Duodenal mucosa (tissue), 2 donors: ENCODE measurements around the gene LRRC4C.

Experiments
- H3K27ac ChIP-seq: one replicate; pipeline ENCODE4 v1.7.0; 2013; ENCODE audit warnings: low read depth, low read length
- H3K27me3 ChIP-seq, 2 donors: one replicate each; pipeline ENCODE4 v1.7.0; 2013; ENCODE audit warnings: low read length in 2 of 2, control low read depth in 1 of 2; ENCODE audit not compliant: insufficient read depth in 2 of 2, control insufficient read depth in 1 of 2
- H3K36me3 ChIP-seq, 2 donors: one replicate each; pipeline ENCODE4 v1.7.0; 2013; ENCODE audit warnings: low read length in 2 of 2, control low read depth in 1 of 2; ENCODE audit not compliant: insufficient read depth in 2 of 2, control insufficient read depth in 1 of 2
- H3K4me1 ChIP-seq, 2 donors: one replicate each; pipeline ENCODE4 v1.7.0; 2013; ENCODE audit warnings: low read length in 2 of 2, control low read depth in 1 of 2; ENCODE audit not compliant: insufficient read depth in 2 of 2, control insufficient read depth in 1 of 2
- H3K4me3 ChIP-seq, 2 donors: one replicate each; pipeline ENCODE4 v1.7.0; 2013; ENCODE audit warnings: low read length in 2 of 2, low read depth in 1 of 2
- H3K9ac ChIP-seq, 2 donors: one replicate each; pipeline ENCODE4 v1.7.0; 2013; ENCODE audit warnings: low read length in 2 of 2, low read depth in 1 of 2
- H3K9me3 ChIP-seq, 2 donors: one replicate each; pipeline ENCODE4 v1.7.0; 2013; ENCODE audit warnings: low read length in 2 of 2, control low read depth in 1 of 2; ENCODE audit not compliant: control insufficient read depth in 1 of 2

Gene LRRC4C

DNA sequence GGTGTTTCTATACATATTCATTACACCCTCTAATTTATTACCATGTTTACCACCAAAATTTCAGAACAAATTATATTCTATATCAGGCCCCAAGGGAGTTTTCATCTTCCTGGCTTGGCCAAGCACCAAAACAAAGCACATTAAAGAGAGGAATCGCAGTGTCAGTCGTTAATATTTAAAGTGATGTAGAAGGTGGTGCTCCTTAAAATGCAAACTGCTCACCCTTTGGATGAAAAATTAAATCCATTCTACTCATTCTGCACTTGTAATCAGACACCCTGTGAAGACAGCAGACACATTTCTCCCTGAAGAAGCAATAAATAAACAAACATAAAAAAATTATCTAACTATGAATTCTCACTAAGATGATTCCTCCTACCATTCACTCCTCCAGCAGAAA, 113.4 kb downstream of the LRRC4C start:
- Histone ChIP-seq H3K27me3 (no peaks in the 10 kb centered on the region), H3K36me3 (no peaks in the 10 kb centered on the region), H3K27ac (no peak overlapping the region), H3K4me1 (no peaks in the 10 kb centered on the region), H3K9me3 (no peaks in the 10 kb centered on the region), H3K4me3 (no peak overlapping the region), H3K9ac (no peak overlapping the region)

DNA sequence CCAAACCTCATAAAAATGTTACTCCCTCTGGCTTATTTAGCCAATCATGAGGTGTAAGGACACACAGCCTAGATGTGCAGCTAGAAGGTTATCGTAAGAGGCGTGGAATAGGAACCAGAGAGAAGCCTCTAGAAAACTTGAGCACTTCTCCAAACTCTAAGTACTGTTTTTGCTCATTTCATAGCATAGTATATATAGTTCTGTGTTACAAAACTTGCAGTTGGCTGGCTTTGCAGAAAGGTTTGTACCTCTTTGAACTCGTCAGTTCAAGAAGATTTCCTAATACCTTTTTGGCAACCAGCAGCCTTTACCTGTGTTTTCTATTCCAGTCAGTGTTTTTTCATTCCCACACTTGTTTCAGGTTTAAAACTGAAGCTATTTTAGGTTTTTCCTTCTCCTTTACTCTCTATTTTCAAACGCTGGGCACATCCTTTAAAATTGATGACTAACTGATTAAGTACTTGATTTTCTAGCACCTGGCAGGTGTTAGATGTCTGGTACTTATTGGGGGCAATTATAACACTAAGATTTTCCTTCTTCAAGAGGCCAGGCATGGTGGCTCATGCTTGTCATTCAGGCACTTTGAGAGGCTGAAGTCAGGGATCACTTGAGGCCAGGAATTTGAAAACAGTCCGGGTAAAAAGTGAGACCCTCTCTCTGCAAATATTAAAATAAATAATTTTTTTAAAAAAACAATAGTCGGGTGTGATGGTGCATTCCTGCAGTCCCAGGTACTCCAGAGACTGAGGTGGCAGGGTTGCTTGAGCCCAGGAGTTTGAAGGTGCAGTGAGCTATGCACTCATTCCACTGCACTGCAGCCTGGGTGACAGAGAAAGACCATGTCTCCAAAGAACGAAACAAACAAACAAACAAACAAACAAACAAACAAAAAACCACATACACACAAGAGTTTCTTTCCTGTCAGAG, 125.2 kb downstream of the LRRC4C start:
- Histone ChIP-seq H3K36me3 (no peaks in the 10 kb centered on the region), H3K4me3 (no peak overlapping the region), H3K9ac (no peak overlapping the region), H3K9me3 (no peaks in the 10 kb centered on the region), H3K4me1 (no peaks in the 10 kb centered on the region), H3K27me3 (no peaks in the 10 kb centered on the region), H3K27ac (no peak overlapping the region)

DNA sequence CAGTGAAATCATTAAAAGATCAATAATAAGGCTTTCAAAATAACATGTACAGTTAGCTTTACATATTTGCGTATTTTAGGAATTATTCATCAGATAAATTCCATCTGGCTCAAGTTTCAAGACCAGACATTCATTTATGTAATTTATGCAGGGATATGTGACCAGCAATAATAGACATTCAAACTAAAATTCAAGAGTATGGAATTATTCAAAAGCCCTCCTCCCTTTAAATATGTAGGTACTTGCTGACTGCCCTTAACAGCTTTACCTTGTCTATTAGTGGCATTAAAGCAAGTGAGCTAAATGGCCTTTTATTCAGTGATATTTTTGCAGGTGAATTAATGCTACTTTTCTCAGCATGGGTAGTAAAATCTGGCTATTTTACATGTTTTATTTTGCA, 126.1 kb downstream of the LRRC4C start:
- H3K4me1 ChIP-seq, result no peaks in the 10 kb centered on the region
- H3K36me3 ChIP-seq, result no peaks in the 10 kb centered on the region
- H3K27ac ChIP-seq, result no peak overlapping the region
- H3K9me3 ChIP-seq, result no peaks in the 10 kb centered on the region
- no peak overlapping the region for H3K9ac ChIP-seq
- no peak overlapping the region for H3K4me3 ChIP-seq
- H3K27me3 ChIP-seq, result no peaks in the 10 kb centered on the region

DNA sequence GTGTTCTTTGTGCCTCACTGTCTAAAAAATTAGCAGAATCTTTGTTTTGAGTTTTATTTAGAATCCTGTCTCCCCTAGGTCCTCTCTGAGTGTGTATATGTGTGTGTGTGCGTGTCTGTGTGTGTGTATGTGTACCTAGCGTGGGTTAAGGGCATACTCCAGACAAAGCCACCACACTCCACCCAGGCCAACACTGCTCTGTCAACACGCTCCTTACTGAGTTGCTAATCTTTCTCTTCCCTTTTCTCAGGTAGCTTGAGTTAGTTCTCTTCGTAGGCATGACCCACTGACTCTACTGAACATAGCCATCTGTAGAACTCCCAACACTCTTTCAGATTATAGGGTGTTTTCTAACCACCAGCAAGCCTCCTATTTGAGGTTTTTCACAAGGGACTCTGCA, 131.1 kb downstream of the LRRC4C start:
- no peaks in the 10 kb centered on the region for H3K4me1 ChIP-seq
- no peaks in the 10 kb centered on the region for H3K27me3 ChIP-seq

DNA sequence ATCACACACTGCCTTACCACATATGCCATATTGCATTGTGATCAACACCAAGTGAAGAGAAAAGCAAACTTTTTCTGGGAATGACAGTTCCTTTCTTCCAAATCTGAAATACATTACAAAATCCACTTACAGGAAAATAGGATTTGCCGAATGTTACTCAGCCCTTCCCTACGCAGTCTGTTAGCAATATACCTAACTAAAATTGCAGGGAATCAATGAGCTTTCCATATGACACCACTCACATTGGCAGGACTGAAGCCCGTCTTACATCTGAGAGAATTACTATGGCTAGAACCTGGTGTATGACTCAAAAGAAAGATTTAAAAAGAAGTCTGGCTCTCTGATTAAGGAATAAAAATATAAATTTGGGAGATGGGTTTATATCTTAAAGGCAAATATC, 136.0 kb downstream of the LRRC4C start:
- Histone ChIP-seq H3K4me3 (no peak overlapping the region), H3K27me3 (no peaks in the 10 kb centered on the region), H3K27ac (no peak overlapping the region), H3K9ac (no peak overlapping the region), H3K36me3 (no peaks in the 10 kb centered on the region), H3K4me1 (no peaks in the 10 kb centered on the region), H3K9me3 (no peaks in the 10 kb centered on the region)

More for the DNA sequence above, 131.1 kb downstream of the LRRC4C start:
- H3K9me3 ChIP-seq, result no peaks in the 10 kb centered on the region
- no peak overlapping the region for H3K9ac ChIP-seq
- no peak overlapping the region for H3K27ac ChIP-seq
- no peaks in the 10 kb centered on the region for H3K36me3 ChIP-seq
- H3K4me3 ChIP-seq, result no peak overlapping the region

DNA sequence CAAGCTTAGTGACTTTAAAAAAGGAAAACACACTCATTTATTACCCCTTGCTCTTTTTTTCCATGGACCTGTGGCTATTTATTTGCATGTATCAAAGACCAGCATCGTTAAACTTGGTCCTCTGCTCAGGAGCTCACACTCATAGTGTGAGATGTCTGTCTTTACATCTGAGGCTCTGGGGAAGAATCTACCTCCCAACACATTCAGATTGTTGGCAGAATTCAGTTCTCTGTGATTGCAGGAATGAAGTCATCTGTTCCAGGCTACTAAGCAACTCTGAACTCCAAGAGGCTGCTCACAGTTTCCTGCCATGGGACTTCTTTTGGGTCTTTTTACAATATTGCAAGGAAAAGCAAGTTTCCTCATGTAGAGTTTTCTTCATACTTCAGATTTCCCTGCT, 138.8 kb downstream of the LRRC4C start:
- Histone ChIP-seq H3K4me1 (no peaks in the 10 kb centered on the region), H3K27me3 (no peaks in the 10 kb centered on the region), H3K4me3 (no peak overlapping the region), H3K9ac (no peak overlapping the region), H3K27ac (no peak overlapping the region), H3K9me3 (no peaks in the 10 kb centered on the region), H3K36me3 (no peaks in the 10 kb centered on the region)

DNA sequence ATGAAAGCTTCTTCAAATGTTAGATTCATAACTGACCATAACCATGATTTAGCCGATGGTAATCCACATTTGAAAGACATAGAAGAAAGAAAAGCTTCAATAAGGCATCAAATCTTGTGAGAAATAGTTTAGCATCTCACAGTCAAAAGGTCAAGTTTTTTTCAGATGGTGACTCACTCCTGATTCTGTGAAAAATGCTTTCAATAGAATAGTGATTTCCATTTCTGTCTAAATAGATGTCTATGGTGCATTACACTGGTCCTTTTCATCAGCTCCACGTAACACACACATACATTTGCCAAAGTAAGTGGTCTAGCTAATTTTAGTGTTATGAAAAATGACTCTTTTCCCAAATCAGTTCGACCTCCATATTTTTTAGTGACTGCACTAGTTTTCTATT, 139.2 kb downstream of the LRRC4C start:
- Histone ChIP-seq H3K4me1 (no peaks in the 10 kb centered on the region), H3K4me3 (no peak overlapping the region), H3K36me3 (no peaks in the 10 kb centered on the region), H3K27me3 (no peaks in the 10 kb centered on the region), H3K9me3 (no peaks in the 10 kb centered on the region), H3K27ac (no peak overlapping the region), H3K9ac (no peak overlapping the region)

DNA sequence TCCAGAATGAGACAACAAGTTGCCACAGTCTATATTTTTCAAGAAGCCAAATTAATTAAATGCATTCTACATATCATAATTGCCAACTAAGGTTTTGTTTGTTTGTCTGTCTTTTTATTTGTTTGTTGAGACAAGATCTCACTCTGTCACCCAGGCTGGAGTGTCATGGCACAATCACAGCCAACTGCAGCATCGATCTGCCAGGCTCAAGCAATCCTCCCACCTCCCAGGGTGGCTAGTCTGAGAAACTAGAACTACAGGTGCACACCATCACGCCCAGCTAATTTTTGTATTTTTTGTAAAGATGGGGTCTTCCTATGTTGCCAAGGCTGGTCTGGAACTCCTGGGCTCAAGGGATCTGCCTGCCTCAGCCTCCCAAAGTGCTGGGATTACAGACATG, 140.0 kb downstream of the LRRC4C start:
- no peaks in the 10 kb centered on the region for H3K27me3 ChIP-seq
- no peak overlapping the region for H3K9ac ChIP-seq
- no peaks in the 10 kb centered on the region for H3K36me3 ChIP-seq
- H3K4me1 ChIP-seq, result no peaks in the 10 kb centered on the region
- no peaks in the 10 kb centered on the region for H3K9me3 ChIP-seq
- no peak overlapping the region for H3K27ac ChIP-seq
- H3K4me3 ChIP-seq, result no peak overlapping the region

DNA sequence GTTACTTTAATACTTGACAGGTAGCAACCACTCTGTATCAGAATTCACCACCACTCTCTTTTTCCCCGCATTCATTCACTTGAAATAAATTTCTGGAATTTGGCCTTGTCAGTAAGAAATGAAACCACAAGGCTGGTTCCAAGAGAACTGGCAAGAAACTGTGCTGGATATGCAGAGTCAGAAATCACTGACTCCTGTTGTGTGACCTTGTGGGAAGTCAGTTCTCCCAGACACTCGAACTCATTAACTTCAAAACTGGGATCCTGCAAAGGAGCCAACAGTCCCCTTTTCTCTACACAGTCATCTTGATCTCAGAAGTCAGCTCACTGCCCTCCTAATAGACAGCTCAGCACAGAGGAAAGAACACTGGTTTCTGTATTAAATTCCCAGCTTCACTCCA, 142.7 kb downstream of the LRRC4C start:
- H3K27me3 ChIP-seq, result no peaks in the 10 kb centered on the region
- no peaks in the 10 kb centered on the region for H3K36me3 ChIP-seq
- no peaks in the 10 kb centered on the region for H3K4me1 ChIP-seq
- no peak overlapping the region for H3K4me3 ChIP-seq
- H3K9me3 ChIP-seq, result no peaks in the 10 kb centered on the region
- no peak overlapping the region for H3K9ac ChIP-seq
- no peak overlapping the region for H3K27ac ChIP-seq

DNA sequence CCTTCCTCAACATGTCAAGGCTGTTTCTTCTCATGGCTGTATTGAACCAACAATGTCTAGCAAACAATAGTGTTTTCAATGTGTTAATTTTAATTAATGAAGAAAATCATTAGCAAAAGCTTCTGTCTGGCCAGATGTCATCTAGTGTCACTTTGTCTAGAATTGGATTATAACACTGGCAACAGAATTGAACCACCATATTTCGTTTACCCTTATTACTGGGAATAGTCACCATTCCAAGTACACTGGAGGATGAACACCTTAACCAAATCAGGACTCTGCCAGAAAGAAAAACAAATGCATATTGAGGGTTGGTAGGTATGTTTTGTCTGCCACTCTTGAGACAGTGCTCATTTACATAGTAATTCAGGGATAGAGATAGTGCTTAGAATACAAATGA, 146.2 kb downstream of the LRRC4C start:
- Histone ChIP-seq H3K9me3 (no peaks in the 10 kb centered on the region), H3K27me3 (no peaks in the 10 kb centered on the region), H3K27ac (no peak overlapping the region), H3K4me1 (no peaks in the 10 kb centered on the region), H3K36me3 (no peaks in the 10 kb centered on the region), H3K9ac (no peak overlapping the region), H3K4me3 (no peak overlapping the region)
